NOMO-1 treated with DMSO at 0.1 percent for 48 hours (cell line): ENCODE results near the gene IQSEC1.

ENCODE experiments used
- DNase-seq: peaks from one replicate; lab custom pipeline; 2025; ENCODE audit not compliant: unreplicated experiment; lab: John Stamatoyannopoulos, UW

Gene IQSEC1

DNA sequence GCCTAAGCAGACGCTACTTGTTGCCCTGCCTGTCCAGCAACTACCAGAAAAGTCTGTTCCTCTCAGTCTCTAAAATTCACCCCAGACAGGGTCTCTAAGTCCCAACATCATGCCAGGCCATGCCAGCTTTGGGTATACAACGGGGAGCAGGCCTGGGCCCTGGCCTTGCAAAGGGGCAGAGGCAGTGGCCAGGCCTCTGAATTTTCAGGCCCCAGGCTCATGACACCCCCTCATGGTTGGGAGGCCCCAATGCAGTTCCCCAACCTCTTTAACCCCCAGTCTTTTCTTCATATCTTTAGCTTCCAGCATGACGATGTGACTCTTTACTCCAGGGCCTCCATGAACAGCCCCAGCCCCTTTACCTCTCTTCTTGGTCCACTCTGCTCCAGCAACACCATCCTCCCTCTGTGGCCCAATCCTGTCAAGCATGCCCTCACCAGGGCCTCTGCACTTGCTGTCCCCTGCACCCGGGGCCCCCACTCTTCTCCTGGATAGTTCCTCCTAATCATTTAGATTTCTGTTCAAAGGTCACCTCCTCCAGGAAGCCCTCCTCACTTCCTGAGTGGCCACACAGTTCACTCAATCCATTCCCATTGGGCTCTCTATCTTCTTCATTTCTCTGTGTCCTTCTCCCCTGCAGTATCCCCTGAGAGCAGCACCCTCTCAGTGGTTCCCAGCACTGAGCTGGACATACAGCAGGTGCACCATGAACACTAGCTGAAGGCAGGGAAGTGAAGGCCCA is 4.8 kb downstream of the IQSEC1 start:
- DNase-seq: peak; percentile 14

DNA sequence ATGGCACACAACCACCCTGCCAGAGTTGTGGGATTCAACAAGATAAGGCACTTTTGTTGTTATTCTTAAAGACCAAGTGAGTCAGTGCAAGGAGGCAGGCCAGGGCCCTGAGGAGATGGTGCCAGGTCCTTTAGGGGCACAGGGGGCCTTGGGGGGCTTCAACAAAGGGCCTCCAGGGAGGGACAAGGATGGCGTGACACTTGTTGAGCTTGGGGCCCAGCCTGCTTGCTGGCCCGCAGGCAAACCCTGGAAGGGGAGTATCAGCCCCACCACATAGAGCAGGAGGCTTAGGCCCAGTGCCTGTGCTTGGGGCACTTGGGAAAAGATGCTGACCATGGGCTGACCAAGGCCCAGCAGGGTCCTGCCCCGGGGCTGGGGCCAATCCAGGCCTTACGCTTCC is 5.5 kb downstream of the IQSEC1 start:
- DNase-seq: no peak

- DNase-seq: no peak
Observed at GRCh38 chr3:13066834-13067233, 6.4 kb downstream of the IQSEC1 start.

GRCh38 chr3:13066236-13066635 is 7.0 kb downstream of the IQSEC1 start:
- no peak for DNase-seq

GRCh38 chr3:13065727-13066126 is 7.5 kb downstream of the IQSEC1 start:
- DNase-seq: no peak

DNA sequence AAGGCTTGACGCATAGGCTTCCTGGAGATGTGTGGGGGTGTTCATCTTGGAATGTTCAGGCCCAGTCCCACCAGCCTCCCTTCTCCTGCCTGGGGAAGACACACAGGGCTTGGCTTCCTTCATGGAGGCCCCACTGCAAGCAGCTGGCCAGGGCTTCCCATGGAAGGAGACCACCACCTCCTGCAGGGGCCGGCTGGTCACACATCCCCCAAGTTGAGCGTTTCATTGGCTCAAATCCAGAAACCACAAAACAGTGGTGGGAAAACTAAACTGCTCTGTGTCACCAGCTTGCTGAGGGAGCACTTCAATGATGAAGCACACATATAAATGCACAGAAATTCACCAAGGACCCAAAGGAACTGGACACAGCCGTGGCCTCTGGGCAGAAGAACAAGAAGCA is 8.3 kb downstream of the IQSEC1 start:
- DNase-seq: no peak

DNA sequence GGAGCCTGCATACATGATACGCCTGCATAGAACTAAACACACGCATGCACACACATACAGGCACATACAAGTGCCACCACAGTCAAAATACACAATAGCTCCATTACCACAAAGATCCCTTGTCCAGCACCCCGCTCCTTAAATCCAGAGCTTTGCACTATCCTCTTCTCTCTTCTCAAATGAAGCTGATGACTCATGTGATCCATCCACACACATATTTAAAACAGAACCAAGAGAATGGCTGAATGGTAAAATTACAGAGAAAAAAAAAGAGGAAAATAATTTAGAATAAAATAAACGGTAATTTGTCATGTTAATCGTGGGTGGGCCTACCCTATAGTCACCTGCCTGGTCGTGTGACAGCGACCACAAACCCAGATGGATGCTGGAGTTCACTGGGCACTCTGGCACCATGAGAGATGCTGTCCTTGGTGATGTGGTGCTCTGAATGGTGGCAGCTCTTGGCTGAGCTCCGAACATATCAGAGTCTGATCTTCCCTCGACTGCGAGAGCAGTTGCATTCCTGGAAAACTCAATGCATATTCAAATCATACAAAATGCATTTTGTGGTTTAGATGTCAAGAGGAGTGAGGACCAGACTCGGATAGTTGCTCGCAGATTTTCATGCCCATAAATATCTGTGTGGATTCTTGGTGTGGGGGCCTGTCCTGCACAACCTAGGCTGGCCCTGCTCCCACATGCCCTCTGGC is 8.9 kb downstream of the IQSEC1 start:
- DNase-seq: no peak

GRCh38 chr3:13063225-13063624 is 10.0 kb downstream of the IQSEC1 start:
- no peak for DNase-seq

DNA sequence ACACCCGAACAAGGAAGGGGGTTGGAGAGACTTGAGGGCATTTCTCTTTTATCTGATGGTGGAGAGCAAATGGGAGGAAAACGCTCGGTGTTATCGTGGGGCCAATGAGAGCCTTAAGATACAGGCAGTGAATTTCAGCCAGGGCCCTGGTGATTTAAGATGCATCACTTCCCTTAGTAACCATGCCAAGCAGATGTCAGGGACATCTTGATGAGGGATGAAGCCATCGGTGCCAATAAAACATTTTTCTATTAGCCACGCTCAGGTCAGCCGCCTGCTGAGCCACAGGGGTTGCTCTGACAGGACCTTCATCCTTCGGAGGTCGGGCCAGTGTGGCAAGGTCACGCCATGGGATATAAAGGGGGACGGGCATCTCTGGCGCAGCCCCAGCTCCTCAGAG is 10.6 kb downstream of the IQSEC1 start:
- DNase-seq: no peak

- DNase-seq: no peak
Observed at GRCh38 chr3:13060341-13060910, 12.8 kb downstream of the IQSEC1 start.

DNA sequence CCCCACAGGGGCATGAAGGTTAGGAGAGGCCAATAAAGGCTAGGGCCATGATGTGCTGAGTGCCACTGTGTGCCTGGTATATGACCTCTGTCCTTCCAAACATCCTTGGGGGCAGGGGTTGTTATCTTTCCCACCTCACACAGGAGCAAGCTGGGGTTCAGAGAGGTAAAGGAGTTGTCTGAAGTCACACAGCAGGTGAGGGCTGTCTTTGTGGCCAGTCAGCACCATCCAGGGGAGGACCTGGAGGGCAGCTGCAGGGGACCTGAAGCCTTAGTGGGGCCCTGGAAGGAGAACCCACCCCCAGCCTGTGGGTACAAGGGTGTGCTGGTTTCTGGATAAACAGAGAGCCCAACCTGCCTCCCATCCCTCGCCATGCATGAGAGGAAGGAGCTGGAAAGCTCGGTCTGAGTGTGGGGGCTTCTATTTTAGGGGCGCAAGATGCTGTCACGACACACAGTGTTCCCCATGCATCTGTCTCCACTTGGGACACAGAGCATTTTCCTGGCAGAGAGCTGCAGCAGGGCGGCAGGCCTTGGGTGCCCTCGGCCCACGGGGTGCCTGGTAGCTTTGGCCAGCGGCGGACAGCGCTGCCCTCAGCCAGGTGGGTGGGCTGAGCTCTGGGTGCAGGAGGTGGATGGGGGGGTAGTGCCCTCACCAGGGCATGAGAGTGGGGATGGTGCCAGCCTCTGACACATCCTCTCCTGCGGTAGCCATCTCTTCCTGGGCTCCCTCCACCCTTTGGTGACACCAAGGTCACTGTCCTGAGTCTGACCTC is 14.7 kb downstream of the IQSEC1 start:
- DNase-seq: no peak

GRCh38 chr3:13057282-13058040 is 15.8 kb downstream of the IQSEC1 start:
- no peak for DNase-seq

DNA sequence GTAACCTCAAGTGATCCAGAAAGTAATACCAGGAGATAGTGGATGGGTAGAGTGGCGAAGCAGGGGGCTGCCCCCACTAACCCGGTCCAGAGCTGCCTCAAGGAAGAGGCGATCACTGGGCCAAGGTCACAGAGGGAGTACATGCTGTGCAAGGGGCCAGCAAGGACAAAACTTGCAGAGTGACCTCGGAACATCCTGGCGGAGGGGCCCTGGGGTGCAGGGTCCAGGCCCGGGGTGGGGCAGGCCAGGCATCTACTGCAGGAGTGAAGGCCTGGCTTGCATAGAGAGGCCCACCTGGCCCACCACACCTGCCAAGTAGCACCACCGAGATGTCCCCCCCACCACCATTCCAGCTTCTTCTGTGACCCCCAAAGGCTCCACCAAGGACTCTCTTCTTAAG is 17.6 kb downstream of the IQSEC1 start:
- no peak for DNase-seq

DNA sequence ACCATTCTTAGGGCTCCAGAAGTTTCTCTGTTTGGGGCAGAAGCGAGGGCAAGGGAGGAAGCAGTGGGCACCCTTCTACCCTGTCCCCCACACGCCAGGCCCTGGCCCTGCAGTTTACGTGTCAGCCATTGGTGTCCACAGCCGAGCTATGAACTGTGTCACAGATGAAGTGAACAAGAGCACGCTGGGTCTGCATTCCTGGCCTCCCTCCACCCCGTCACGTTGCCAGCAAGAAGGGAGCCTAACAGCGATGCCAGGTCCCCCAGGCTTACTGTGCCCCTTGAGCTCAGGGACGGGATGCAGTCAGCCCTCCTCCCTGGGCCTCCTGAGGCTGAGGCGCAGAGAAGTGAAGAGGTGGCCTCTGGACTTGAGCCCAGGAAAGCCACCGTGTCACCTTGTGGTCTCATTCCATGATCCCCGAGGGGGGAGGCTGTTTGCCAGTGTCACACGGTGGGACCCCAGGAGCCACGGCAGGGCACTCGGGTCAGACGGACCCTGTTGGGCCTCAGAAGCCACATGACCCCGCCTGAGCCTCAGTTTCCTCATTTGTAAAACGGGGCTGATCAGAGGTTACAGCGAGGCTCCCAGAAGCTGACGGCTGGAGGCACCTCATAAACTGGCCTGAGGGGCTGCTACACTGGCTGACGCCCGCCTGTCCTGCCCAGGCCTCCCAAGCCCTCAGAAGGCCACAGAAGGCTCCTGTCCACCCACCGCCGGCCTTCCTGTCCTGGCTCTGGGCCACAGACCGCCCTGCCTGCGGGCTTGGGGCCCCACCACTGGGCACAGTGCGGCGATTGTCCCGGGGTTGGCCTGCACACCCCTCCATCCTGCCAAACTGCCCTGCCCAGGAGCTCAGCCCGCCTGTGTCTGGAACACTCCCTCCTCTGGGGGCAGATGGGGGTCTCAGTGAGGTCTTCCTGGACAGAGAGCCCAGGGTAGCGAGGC is 18.6 kb downstream of the IQSEC1 start:
- no peak for DNase-seq

GRCh38 chr3:13053893-13054292 is 19.3 kb downstream of the IQSEC1 start:
- DNase-seq: no peak

DNA sequence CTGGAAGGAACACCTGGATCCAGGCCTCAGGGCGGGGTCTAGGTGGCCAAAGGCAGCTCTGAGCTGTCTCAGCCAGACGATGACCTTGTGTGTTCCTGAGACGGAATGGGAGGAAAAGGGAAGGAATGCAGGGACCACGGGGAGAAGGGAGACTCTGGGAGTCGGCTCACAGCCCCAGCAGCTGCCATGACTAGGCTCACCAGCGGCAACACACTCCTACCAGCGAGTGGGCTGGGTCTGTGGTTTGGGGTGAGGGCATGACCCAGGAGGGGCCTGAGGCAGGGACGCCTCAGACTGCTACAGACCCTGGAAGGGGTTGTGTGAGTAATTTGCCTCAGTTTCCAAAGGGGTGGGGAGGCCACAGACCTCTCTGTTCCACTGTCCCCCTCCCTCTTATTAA is 19.8 kb downstream of the IQSEC1 start:
- DNase-seq: no peak

DNA sequence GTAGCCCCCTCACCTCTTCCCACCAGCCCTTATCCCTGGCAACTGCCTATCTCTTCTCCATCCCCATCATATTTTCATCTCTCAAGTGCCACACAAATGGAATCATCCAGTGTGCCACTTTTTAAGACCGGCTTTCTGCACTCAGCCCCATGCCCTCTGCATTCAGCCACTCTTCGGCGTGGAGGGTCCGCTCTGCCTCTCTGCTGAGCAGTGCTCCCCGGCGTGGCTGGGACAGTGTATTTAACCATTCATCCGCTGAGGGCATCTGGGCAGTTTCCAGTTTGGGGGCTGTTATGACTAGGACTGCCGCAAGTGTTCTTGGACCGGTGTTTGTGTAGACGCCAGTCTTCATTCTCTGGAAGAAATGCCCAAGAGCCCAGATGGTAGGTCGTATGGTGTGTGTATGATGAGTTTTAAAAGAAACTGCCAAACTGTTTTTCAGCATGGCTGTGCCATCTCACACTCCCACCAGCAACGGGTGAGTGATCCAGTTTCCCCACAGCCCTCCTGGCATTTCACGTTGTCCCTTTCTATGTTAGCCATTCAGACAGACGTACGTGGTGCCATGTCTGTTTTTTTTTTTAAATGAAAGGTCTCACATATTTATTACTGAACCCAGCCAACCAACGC is 20.9 kb downstream of the IQSEC1 start:
- DNase-seq: no peak

DNA sequence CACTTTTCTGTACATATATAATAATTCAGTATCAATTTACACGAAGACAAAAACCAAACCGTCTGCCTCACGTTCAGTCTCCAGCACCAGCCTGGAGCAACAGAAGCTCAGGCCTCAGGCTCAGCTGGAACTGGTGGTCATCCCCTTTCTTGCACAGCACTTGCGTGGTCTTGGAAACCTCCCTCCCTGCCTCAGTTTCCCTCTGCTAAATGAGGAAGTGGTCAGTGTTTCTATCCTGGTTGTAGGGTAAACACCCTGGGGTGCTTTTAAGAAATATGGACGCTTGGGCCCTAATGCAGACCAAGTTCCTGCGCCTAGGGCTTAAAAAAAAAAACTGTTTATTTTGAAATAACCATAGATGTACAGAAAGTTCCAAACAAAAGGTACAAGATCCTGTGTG is 21.6 kb downstream of the IQSEC1 start:
- no peak for DNase-seq

- DNase-seq: no peak
Observed at GRCh38 chr3:13051066-13051465, 22.2 kb downstream of the IQSEC1 start.
